WERI-Rb-1 (cell line): ENCODE data around the gene KDM3B.

Experiments used
- DNase-seq: peaks from one replicate; pipeline ENCODE4 v3.0.0-alpha.2; 2020
- H3K27ac ChIP-seq: fragments of 250-450 bp; sonication (Bioruptor Pico); 2 replicates; pipeline ENCODE4 v1.5.1; 2020; ENCODE audit warnings: mild to moderate bottlenecking, moderate library complexity
- H3K27me3 ChIP-seq: fragments of 250-450 bp; sonication (Bioruptor Pico); 2 replicates; pipeline ENCODE4 v1.5.1; 2021; ENCODE audit warnings: mild to moderate bottlenecking, low read depth, moderate library complexity; ENCODE audit not compliant: insufficient read depth, severe bottlenecking
- H3K36me3 ChIP-seq: fragments of 250-450 bp; sonication (Bioruptor Pico); 2 replicates; pipeline ENCODE4 v1.5.1; 2020; ENCODE audit warnings: mild to moderate bottlenecking, moderate library complexity
- H3K4me3 ChIP-seq: 2 replicates; pipeline ENCODE4 v1.5.1; 2011; ENCODE audit warnings: low read depth, mild to moderate bottlenecking, control low read depth, low read length
- H3K9me3 ChIP-seq: fragments of 250-450 bp; sonication (Bioruptor Pico); 2 replicates; pipeline ENCODE4 v1.5.1; 2021; ENCODE audit warnings: mild to moderate bottlenecking, moderate library complexity; ENCODE audit not compliant: severe bottlenecking
- TF ChIP-seq, protein P1 (sequence below): IDR thresholded peaks from 2 replicates; pipeline ENCODE4 v1.5.1; 2011; ENCODE audit warnings: low read depth, mild to moderate bottlenecking, control low read depth, inconsistent platforms, low read length

The KDM3B gene

DNA sequence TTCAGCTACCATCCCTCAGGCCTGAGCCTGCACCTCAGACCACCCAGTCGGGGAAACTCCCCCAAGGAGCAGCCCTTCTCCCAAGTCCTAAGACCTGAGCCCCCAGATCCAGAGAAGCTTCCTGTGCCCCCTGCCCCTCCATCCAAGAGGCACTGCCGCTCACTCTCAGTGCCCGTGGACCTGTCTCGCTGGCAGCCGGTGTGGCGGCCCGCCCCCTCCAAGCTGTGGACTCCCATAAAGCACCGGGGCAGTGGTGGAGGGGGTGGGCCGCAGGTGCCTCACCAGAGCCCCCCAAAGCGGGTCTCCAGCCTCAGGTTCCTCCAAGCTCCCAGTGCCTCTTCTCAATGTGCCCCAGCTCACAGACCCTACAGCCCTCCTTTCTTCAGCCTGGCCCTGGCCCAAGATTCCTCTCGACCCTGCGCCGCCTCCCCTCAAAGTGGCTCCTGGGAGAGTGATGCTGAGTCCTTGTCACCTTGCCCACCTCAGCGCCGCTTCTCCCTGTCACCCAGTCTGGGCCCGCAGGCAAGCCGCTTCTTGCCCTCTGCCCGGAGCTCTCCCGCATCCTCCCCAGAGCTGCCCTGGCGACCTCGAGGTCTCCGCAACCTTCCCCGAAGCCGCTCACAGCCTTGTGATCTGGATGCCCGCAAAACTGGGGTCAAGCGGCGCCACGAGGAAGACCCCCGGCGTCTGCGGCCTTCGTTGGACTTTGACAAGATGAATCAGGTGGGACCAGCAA, 7.4 kb upstream of the KDM3B start:
- DNase-seq: no peak
- Histone ChIP-seq H3K4me3 (no peak overlapping the region), H3K27ac (no peak overlapping the region), H3K27me3 (no peaks in the 10 kb centered on the region), H3K36me3 (peaks cover 80% of the 10 kb centered on the region), H3K9me3 (no peaks in the 10 kb centered on the region)
- TF ChIP-seq, protein P1, sequence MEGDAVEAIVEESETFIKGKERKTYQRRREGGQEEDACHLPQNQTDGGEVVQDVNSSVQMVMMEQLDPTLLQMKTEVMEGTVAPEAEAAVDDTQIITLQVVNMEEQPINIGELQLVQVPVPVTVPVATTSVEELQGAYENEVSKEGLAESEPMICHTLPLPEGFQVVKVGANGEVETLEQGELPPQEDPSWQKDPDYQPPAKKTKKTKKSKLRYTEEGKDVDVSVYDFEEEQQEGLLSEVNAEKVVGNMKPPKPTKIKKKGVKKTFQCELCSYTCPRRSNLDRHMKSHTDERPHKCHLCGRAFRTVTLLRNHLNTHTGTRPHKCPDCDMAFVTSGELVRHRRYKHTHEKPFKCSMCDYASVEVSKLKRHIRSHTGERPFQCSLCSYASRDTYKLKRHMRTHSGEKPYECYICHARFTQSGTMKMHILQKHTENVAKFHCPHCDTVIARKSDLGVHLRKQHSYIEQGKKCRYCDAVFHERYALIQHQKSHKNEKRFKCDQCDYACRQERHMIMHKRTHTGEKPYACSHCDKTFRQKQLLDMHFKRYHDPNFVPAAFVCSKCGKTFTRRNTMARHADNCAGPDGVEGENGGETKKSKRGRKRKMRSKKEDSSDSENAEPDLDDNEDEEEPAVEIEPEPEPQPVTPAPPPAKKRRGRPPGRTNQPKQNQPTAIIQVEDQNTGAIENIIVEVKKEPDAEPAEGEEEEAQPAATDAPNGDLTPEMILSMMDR: no peak

DNA sequence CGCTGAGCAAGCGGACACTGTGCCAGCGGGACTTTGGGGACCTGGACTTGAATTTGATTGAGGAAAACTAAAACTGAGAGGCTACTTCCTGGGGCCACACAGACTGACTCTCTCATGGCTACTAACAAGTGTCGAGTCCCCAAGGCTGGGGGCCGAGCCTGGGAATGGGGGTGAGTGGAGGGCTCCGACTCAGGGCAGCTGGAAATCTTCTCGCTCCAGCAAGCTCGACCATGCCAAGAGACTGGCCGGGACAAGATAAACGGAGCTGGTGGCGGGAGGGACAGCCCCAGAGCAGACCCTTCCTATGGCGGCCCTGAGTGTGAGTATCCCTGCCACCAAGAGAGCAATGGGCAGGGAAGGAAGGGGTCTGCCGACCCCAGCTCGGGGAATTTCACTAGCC, 5.6 kb upstream of the KDM3B start:
- TF ChIP-seq, protein P1: no peak
- Histone ChIP-seq H3K4me3 (no peak overlapping the region), H3K27me3 (no peaks in the 10 kb centered on the region), H3K27ac (no peak overlapping the region), H3K9me3 (no peaks in the 10 kb centered on the region), H3K36me3 (peaks cover 67% of the 10 kb centered on the region)
- DNase-seq: no peak

DNA sequence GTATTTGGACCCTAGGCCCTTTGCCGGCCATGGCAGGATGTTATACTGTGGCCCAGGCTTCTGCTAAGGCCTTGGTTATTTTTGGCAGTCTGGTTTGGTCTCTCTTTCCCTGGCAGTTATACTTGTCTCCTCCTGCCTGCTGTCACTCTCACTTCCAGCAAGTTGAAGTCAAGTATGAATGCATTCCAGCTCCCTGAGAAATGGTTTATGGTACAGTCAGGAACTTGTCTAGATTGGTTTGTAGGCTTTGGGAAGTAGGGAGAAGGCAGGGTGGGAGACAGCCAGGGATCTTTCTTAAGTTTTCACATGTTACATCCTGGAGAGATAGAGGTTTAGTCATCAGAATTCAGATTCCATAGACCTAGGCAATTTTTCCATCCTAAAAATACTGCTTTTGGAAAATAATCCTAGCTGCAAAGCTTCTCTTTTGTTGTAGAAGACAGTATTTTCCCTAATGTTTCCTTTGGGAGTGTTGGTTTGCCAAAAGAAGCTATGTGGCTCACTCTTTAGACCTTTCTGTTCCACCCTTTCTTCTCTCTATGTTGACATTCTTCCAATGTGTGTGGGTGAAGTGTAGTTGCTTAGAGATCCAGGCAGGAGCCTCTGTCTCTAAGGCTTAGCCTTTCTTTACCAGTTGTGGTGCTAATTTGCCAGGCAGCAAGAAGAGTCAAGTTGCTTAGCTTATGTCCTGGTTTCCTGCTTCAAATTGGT, 2.5 kb upstream of the KDM3B start:
- no peak for DNase-seq
- H3K4me3 ChIP-seq: no peak overlapping the region
- peaks cover 4% of the 10 kb centered on the region for H3K9me3 ChIP-seq
- TF ChIP-seq, protein P1: no peak
- no peaks in the 10 kb centered on the region for H3K27me3 ChIP-seq
- peaks cover 40% of the 10 kb centered on the region for H3K36me3 ChIP-seq
- H3K27ac ChIP-seq: no peak overlapping the region

DNA sequence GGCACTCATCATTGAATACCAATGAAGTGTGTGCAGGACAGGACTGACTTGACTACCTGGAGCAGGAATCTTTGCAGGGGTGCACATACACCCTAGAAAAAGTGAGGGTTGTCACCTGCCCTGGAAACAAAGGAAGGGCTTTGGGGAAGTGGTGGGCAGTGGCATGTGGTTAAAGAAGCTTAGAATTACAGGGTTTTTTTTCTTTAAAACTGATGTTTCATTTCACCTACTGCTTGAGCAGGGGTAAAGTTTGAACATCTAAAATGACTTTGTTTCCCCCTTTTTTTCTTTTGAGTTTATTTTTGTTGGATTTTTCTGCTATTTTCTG, 2.0 kb upstream of the KDM3B start:
- H3K36me3 ChIP-seq: peaks cover 35% of the 10 kb centered on the region
- DNase-seq: no peak
- H3K4me3 ChIP-seq: no peak overlapping the region
- H3K9me3 ChIP-seq: peaks cover 4% of the 10 kb centered on the region
- H3K27ac ChIP-seq: no peak overlapping the region
- H3K27me3 ChIP-seq: no peaks in the 10 kb centered on the region
- TF ChIP-seq, protein P1: no peak

DNA sequence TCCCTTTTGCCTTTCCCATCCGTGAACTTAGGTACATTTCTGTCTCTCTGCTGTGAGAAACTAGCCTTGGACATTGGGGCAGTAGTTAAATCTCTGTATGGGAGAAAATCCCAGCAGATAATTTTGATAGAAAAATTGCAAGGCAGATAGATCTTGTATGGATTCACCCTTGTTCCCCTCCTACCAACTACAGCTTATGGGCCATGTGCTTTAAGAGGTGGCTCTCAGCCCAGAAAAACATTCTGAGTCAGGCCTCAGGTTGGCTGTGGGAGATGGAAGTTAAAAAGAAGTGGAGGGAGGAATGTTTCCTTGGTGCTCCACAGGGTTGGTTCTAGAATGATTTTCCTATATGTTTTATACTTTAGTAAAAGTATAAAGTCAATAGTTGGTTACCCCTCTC, 1.4 kb upstream of the KDM3B start:
- no peak overlapping the region for H3K4me3 ChIP-seq
- no peak overlapping the region for H3K27ac ChIP-seq
- TF ChIP-seq, protein P1: no peak
- H3K9me3 ChIP-seq: peaks cover 4% of the 10 kb centered on the region
- peaks cover 29% of the 10 kb centered on the region for H3K36me3 ChIP-seq
- H3K27me3 ChIP-seq: no peaks in the 10 kb centered on the region
- no peak for DNase-seq
